Left lung (tissue), 10 donors: ENCODE data around the gene BMERB1. TPM values are rescaled to one million over a fixed set of nuclear protein-coding genes. Genes with fewer than 3 reads are reported as not detected.

Experiments used
- ATAC-seq: fragments of 200-7000 bp; cut with Tn5 transposase; one replicate; pipeline ENCODE4 v1.9.1; 2020; ENCODE audit warnings: moderate library complexity
- DNase-seq, 4 donors: peaks; one replicate each; pipeline ENCODE4 v3.0.0-alpha.2; 2013 to 2020
- H3K27ac ChIP-seq, 2 donors: fragments of 200-600 bp; sonication (generic) in 1 of 2; one replicate each; pipeline versions ENCODE4 v1.5.0 to v1.8.0; 2020 to 2021
- H3K27me3 ChIP-seq, 2 donors: fragments of 200-600 bp; sonication (generic) in 1 of 2; one replicate each; pipeline versions ENCODE4 v1.5.0 to v1.8.0; 2020 to 2021
- H3K36me3 ChIP-seq, 2 donors: fragments of 200-600 bp; sonication (generic) in 1 of 2; one replicate each; pipeline versions ENCODE4 v1.5.0 to v1.8.0; 2020 to 2021
- H3K4me1 ChIP-seq, 2 donors: fragments of 200-600 bp; one replicate each; pipeline ENCODE4 v1.8.0; 2021
- H3K4me3 ChIP-seq, 2 donors: fragments of 200-600 bp; sonication (generic) in 1 of 2; one replicate each; pipeline versions ENCODE4 v1.5.0 to v1.8.0; 2020 to 2021; ENCODE audit warnings: mild to moderate bottlenecking in 1 of 2
- H3K9me3 ChIP-seq, 2 donors: fragments of 200-600 bp; sonication (generic) in 1 of 2; one replicate each; pipeline versions ENCODE4 v1.5.0 to v1.8.0; 2020 to 2021
- intact Hi-C, 2 donors: fragments of 100-400 bp; cut with DNase I; formaldehyde crosslinking; loops; one replicate each; pipeline versions ENCODE4 v1.11.2 to v1.14.2; 2022
- polyA plus RNA-seq, 6 donors: library from polyadenylated mRNA; unstranded; fragments of 120-200 nt; gene quantifications; one replicate each; pipeline ENCODE4 v1.2.1, GENCODE V29; 2013; ENCODE audit not compliant: insufficient read length in 6 of 6
- total RNA-seq, 2 donors: library from RNA; stranded (reverse); fragmentation: NEBNext Ultra II Directional; extraction: Animal tissue kit (Norgen Biotek cat#: 25700); gene quantifications; one replicate each; pipeline ENCODE4 v1.2.1, GENCODE V29; 2021
- TF ChIP-seq, protein P1 (sequence below), 2 donors: fragments of 200-600 bp; sonication (generic) in 1 of 2; IDR thresholded peaks; one replicate each; pipeline versions ENCODE4 v1.5.0 to v1.8.0; 2021; ENCODE audit warnings: antibody characterized with exemption in 2 of 2
- donor health status: DM: no; HTN: yes; CAD: no.
- donor health status: DM: no; HTN: no; CAD: no.

Gene BMERB1
- total and polyA plus RNA-seq, 8 donors = 12.0 to 45.8 (median 38.4) TPM

DNA sequence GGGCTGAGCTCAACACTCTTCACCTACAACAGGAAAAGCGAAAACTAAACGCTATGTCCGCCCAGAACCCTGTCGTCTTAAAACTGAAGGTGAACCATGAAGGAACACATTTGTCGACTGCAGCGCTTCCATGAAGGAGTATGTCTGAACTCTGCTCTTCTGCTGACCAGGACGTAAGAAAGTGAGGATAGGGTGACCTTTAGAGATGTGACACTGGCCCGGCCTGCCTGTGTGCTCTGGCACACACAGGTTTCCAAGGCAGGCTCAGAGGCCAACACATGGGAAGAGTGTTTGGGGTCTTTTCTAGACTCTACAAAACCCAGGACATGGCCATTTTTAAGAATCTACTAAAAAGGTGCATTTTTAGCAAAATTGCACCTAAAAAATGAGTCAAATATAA is 187.5 kb downstream of the BMERB1 start:
- DNase-seq (no peak), ATAC-seq (no peak)
- Histone ChIP-seq H3K9me3 (no peaks in the 10 kb centered on the region), H3K36me3 (peaks cover 3 to 100% of the 10 kb centered on the region in 2 donors), H3K27ac (no peak overlapping the region), H3K4me1 (no peaks in the 10 kb centered on the region), H3K27me3 (no peaks in the 10 kb centered on the region), H3K4me3 (no peak overlapping the region)
- intact Hi-C loops = no loop called here
- TF ChIP-seq, protein P1, sequence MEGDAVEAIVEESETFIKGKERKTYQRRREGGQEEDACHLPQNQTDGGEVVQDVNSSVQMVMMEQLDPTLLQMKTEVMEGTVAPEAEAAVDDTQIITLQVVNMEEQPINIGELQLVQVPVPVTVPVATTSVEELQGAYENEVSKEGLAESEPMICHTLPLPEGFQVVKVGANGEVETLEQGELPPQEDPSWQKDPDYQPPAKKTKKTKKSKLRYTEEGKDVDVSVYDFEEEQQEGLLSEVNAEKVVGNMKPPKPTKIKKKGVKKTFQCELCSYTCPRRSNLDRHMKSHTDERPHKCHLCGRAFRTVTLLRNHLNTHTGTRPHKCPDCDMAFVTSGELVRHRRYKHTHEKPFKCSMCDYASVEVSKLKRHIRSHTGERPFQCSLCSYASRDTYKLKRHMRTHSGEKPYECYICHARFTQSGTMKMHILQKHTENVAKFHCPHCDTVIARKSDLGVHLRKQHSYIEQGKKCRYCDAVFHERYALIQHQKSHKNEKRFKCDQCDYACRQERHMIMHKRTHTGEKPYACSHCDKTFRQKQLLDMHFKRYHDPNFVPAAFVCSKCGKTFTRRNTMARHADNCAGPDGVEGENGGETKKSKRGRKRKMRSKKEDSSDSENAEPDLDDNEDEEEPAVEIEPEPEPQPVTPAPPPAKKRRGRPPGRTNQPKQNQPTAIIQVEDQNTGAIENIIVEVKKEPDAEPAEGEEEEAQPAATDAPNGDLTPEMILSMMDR (IDR thresholded peaks at IDR 0.05) = no peak

DNA sequence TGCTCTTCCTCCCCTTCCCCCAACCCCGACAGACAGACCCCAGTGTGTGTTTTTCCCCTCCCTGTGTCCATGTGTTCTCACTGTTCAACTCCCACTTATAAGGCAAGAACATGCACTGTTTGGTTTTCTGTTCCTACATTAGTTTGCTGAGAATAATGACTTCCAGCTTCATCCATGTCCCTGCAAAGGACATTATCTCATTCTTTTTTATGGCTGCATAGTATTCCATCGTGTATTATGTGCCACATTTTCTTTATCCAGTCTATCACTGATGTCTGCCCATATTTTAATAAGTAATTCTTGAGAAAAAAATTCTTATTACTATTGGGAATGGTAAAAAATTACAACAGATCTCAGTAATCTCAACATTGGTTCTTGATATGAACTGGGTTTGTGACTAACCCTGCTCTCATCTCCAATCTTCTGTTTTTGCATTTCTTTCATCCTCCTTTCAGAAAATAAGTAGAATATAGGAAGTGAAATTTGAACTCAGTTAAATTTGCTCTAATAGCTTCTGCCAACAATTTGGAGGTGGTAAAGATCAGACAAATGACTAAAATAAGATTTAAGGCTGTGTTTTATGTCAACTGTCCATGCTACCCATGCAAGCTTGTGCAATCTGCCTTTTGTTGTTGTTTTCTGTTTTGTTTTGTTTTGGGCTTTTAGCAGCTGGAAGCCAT is 197.5 kb downstream of the BMERB1 start:
- ATAC-seq = no peak
- H3K27me3 ChIP-seq = no peaks in the 10 kb centered on the region
- H3K36me3 ChIP-seq = peaks cover 0 to 95% of the 10 kb centered on the region in 2 donors

DNA sequence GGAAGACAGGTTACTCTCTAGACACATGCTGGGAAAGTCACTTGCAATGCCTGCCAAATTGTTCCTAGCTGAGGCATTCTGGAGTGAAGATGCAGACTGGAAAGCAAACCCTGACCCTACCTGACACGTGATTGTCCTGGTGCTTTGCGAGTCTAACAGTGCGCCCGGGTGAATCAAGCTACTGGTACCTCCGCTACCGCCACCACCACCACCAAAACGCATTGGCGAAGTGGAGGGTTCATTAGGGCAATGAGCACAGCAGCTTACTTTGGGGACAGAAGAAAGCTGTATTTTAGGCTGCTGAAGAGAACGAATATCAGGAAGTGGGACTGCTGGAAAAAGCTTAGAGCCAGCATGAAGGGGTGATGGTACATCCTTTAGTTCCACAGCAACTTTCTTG is 201.5 kb downstream of the BMERB1 start:
- Histone ChIP-seq H3K4me3 (no peak overlapping the region), H3K36me3 (peaks cover 0 to 83% of the 10 kb centered on the region in 2 donors), H3K27ac (peak overlapping the region in 1 of 2 donors; percentile 24), H3K9me3 (no peaks in the 10 kb centered on the region), H3K27me3 (no peaks in the 10 kb centered on the region), H3K4me1 (peaks cover 0 to 30% of the 10 kb centered on the region in 2 donors)
- TF ChIP-seq, protein P1 (IDR thresholded peaks at IDR 0.05) = no peak
- intact Hi-C loops = no loop called here
- no peak for DNase-seq
- no peak for ATAC-seq

More for the DNA sequence above, 197.5 kb downstream of the BMERB1 start:
- DNase-seq = no peak
- Histone ChIP-seq H3K4me1 (peaks cover 4 to 10% of the 10 kb centered on the region in 2 donors), H3K9me3 (no peaks in the 10 kb centered on the region), H3K27ac (no peak overlapping the region), H3K4me3 (no peak overlapping the region)
- TF ChIP-seq, protein P1 (IDR thresholded peaks at IDR 0.05) = no peak
- intact Hi-C loops = no loop called here

DNA sequence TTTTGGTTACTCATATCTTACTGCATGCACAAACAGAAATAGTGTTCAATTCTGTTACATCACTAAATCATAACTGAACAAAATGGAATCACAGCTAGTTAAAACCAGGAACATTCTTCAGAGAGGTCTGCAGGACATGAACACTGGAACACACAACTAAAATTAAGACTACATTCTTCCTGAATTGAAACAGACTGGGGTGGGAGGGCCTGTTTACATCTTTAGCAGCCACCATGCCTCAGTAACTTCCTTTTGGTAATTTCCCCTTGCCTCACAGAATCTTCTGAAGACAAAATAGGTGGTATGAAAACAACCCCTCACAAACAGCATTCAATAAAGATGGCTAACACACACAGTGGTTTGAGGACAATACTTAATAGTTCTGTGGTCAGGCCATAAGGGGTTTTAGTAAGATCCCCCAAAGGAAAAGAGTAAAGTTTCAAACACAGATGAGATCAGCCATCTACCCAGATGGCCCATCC is 202.0 kb downstream of the BMERB1 start:
- peak overlapping the region in 1 of 2 donors; percentile 24 for H3K27ac ChIP-seq

More for the DNA sequence above, 202.0 kb downstream of the BMERB1 start:
- no peak for DNase-seq
- no peak for ATAC-seq
- Histone ChIP-seq H3K4me3 (no peak overlapping the region), H3K27me3 (no peaks in the 10 kb centered on the region), H3K4me1 (peaks cover 2 to 35% of the 10 kb centered on the region in 2 donors), H3K9me3 (no peaks in the 10 kb centered on the region), H3K36me3 (peaks cover 0 to 78% of the 10 kb centered on the region in 2 donors)
- TF ChIP-seq, protein P1 (IDR thresholded peaks at IDR 0.05) = no peak
- intact Hi-C loops = no loop called here

Other genes with a start within 250 kb of the BMERB1 start
- 10 to 100 TPM; 13.6 to 17.7 TPM for gene NPIPA5, start 56.3 kb upstream of the BMERB1 start, total RNA-seq
- gene NPIPA5, start 56.3 kb upstream of the BMERB1 start, polyA plus RNA-seq = 10 to 100 TPM in 5 of 6 donors, 1 to 10 TPM in 1; 2.5 to 60.3 (median 40.1) TPM
- 1 to 10 TPM; 1.4 to 1.5 TPM for gene MPV17L, start 38.8 kb upstream of the BMERB1 start, total RNA-seq
- gene MPV17L, start 38.8 kb upstream of the BMERB1 start, polyA plus RNA-seq = 1 to 10 TPM; 5.0 to 7.0 (median 6.1) TPM
- 10 to 100 TPM; 72.3 to 86.1 TPM for gene MARF1, start 208.6 kb downstream of the BMERB1 start, total RNA-seq
- gene MARF1, start 208.6 kb downstream of the BMERB1 start, polyA plus RNA-seq = 10 to 100 TPM; 60.1 to 78.2 (median 67.6) TPM
- gene NDE1, start 215.7 kb downstream of the BMERB1 start, total RNA-seq = 10 to 100 TPM; 37.1 to 37.6 TPM
- gene NDE1, start 215.7 kb downstream of the BMERB1 start, polyA plus RNA-seq = 10 to 100 TPM; 46.6 to 71.7 (median 54.0) TPM